Fibroblast of lung (primary cell): Measurements from ENCODE around the gene RASSF7. TPM values are rescaled to one million over a fixed set of nuclear protein-coding genes. Genes with fewer than 3 reads are reported as not detected.

ENCODE experiments used
- DNase-seq, 2 donors: peaks; one replicate each; pipeline versions ENCODE4 v3.0.0 to v3.0.0-alpha.2; 2010; ENCODE audit warnings: low read depth in 2 of 2
- H2AFZ ChIP-seq: 2 replicates; pipeline ENCODE4 v1.5.1; 2012; ENCODE audit warnings: low read length, control low read depth, inconsistent platforms
- H3K27ac ChIP-seq: 2 replicates; pipeline ENCODE4 v1.5.1; 2011; ENCODE audit warnings: low read length, control low read depth; ENCODE audit not compliant: insufficient read depth
- H3K27me3 ChIP-seq: 2 replicates; pipeline ENCODE4 v1.5.1; 2011; ENCODE audit warnings: mild to moderate bottlenecking, low read length; ENCODE audit not compliant: control insufficient read depth, insufficient read depth
- H3K36me3 ChIP-seq: 2 replicates; pipeline ENCODE4 v1.5.1; 2011; ENCODE audit warnings: low read length; ENCODE audit not compliant: control insufficient read depth, insufficient read depth
- H3K4me1 ChIP-seq: 2 replicates; pipeline ENCODE4 v1.5.1; 2011; ENCODE audit warnings: low read length; ENCODE audit not compliant: control insufficient read depth, insufficient read depth; ENCODE audit errors: extremely low read depth
- H3K4me2 ChIP-seq: 2 replicates; pipeline ENCODE4 v1.5.1; 2011; ENCODE audit warnings: low read length, control low read depth; ENCODE audit not compliant: insufficient read depth; ENCODE audit errors: extremely low read depth
- H3K4me3 ChIP-seq, 4 experiments: fragments of 200-600 bp in 1 of 4; sonication (generic) in 1 of 4; replicated peaks in 1 of 4; 2 replicates each; pipeline ENCODE4 v1.5.1; 2011 to 2016; ENCODE audit warnings: low read length in 4 of 4, low read depth in 3 of 4, mild to moderate bottlenecking in 3 of 4, control low read depth in 2 of 4, inconsistent platforms in 1 of 4, mixed read lengths in 1 of 4; ENCODE audit not compliant: insufficient read depth in 1 of 4; ENCODE audit errors: control extremely low read depth in 1 of 4
- H3K79me2 ChIP-seq: 2 replicates; pipeline ENCODE4 v1.5.1; 2012; ENCODE audit warnings: mild to moderate bottlenecking, low read length, inconsistent platforms; ENCODE audit not compliant: control insufficient read depth, insufficient read depth
- H3K9ac ChIP-seq: 2 replicates; pipeline ENCODE4 v1.5.1; 2011; ENCODE audit warnings: mild to moderate bottlenecking, low read length, control low read depth; ENCODE audit not compliant: insufficient read depth
- H3K9me3 ChIP-seq: 2 replicates; pipeline ENCODE4 v1.5.1; 2012; ENCODE audit warnings: low read depth, low read length; ENCODE audit not compliant: control insufficient read depth, insufficient read depth
- H4K20me1 ChIP-seq: 2 replicates; pipeline ENCODE4 v1.5.1; 2011; ENCODE audit warnings: low read length; ENCODE audit not compliant: control insufficient read depth, insufficient read depth; ENCODE audit errors: extremely low read depth
- EZH2 ChIP-seq: IDR thresholded peaks from 2 replicates; pipeline ENCODE4 v1.5.1; 2012; ENCODE audit warnings: low read length, control low read depth, mild to moderate bottlenecking; ENCODE audit errors: missing control alignments
- polyA plus RNA-seq, 2 donors: library from polyadenylated mRNA; depleted of rRNA in 1 of 2; stranded (reverse) in 1 of 2; unstranded in 1 of 2; fragments of >200 nt; gene quantifications; 2 replicates each; pipeline ENCODE4 v1.2.1, GENCODE V29; 2011 to 2012; ENCODE audit warnings: missing spikeins in 1 of 2
- total RNA-seq: library from RNA; depleted of rRNA; stranded (reverse); fragments of >200 nt; gene quantifications from 2 replicates; pipeline ENCODE4 v1.2.1, GENCODE V29; 2014
- TF ChIP-seq, protein P1 (sequence below), 2 donors: IDR thresholded peaks in 1 of 2; conservative IDR thresholded peaks in 1 of 2; 1 replicate in 1 of 2; 2 replicates in 1 of 2; pipeline ENCODE4 v1.5.1; 2011 to 2012; ENCODE audit warnings: low read length in 2 of 2, control low read depth in 1 of 2, inconsistent platforms in 1 of 2, low read depth in 1 of 2, mild to moderate bottlenecking in 1 of 2

The RASSF7 gene
- total and polyA plus RNA-seq, 2 donors (not counting 1 experiment from before 2014, with no cell fraction given): 1.6 to 2.8 TPM

GRCh38 chr11:612961-613300 lies 52.2 kb downstream of the RASSF7 start:
- Histone ChIP-seq H2AFZ (no peak overlapping the region), H3K4me3 (no peak overlapping the region), H3K9me3 (no peaks in the 10 kb centered on the region), H3K36me3 (peaks cover 43% of the 10 kb centered on the region), H4K20me1 (no peaks in the 10 kb centered on the region), H3K27ac (no peak overlapping the region), H3K4me1 (no peaks in the 10 kb centered on the region), H3K9ac (no peak overlapping the region), H3K27me3 (no peaks in the 10 kb centered on the region), H3K4me2 (no peak overlapping the region), H3K79me2 (no peaks in the 10 kb centered on the region)
- TF ChIP-seq EZH2: no peak
- TF ChIP-seq, protein P1, sequence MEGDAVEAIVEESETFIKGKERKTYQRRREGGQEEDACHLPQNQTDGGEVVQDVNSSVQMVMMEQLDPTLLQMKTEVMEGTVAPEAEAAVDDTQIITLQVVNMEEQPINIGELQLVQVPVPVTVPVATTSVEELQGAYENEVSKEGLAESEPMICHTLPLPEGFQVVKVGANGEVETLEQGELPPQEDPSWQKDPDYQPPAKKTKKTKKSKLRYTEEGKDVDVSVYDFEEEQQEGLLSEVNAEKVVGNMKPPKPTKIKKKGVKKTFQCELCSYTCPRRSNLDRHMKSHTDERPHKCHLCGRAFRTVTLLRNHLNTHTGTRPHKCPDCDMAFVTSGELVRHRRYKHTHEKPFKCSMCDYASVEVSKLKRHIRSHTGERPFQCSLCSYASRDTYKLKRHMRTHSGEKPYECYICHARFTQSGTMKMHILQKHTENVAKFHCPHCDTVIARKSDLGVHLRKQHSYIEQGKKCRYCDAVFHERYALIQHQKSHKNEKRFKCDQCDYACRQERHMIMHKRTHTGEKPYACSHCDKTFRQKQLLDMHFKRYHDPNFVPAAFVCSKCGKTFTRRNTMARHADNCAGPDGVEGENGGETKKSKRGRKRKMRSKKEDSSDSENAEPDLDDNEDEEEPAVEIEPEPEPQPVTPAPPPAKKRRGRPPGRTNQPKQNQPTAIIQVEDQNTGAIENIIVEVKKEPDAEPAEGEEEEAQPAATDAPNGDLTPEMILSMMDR (conservative IDR thresholded peaks at IDR 0.05 in 1 of 2, IDR thresholded peaks at IDR 0.05 in 1 of 2; ENCODE audit: low read depth in 1 of 2, low read length in 2 of 2): no peak
- DNase-seq: no peak

DNA sequence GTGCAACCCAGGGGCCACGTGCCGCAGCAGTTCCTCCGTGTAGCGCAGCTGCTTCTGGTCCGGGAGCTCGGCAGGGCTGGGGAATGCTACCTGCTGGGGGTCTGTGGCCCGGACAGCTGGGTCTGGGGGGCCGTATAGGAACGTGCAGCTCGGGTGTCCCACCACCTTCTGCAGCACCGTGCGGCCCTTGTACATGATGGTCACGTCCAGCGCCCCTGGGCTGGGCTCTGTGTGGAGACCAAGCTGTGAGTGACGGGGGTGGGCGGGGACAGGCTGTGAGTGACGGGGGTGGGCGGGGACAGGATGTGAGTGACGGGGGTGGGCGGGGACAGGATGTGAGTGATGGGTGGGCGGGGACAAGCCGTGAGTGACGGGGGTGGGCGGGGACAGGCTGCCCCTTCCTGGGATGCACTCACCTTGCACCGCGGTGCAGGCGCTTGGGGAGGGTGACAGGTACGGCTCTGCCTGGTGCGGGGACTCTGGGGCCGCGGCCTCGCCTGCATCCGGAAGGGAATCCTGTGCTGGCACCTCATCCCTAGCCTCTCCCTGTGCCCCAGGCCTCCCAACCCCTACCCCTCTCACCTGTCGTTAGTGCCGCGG lies 52.7 kb downstream of the RASSF7 start:
- Histone ChIP-seq H3K4me1 (no peaks in the 10 kb centered on the region), H3K9me3 (no peaks in the 10 kb centered on the region), H3K4me2 (no peak overlapping the region), H4K20me1 (no peaks in the 10 kb centered on the region), H3K4me3 (no peak overlapping the region), H3K27ac (peak overlapping the region; percentile 47), H3K36me3 (peaks cover 41% of the 10 kb centered on the region), H2AFZ (no peak overlapping the region), H3K79me2 (no peaks in the 10 kb centered on the region), H3K27me3 (no peaks in the 10 kb centered on the region), H3K9ac (no peak overlapping the region)
- DNase-seq: peak; percentile 37 to 38
- no peak for TF ChIP-seq EZH2
- TF ChIP-seq, protein P1 (conservative IDR thresholded peaks at IDR 0.05 in 1 of 2, IDR thresholded peaks at IDR 0.05 in 1 of 2; ENCODE audit: low read depth in 1 of 2, low read length in 2 of 2): no peak

Other genes with a start within 250 kb of the RASSF7 start
- gene IFITM1, start 246.9 kb upstream of the RASSF7 start, total RNA-seq: 21.1 and 41.6 TPM in 2 replicates
- 54.9 and 93.0 TPM in 2 replicates for gene IFITM1, start 246.9 kb upstream of the RASSF7 start, polyA plus RNA-seq
- 74.1 and 76.0 TPM in 2 replicates for gene IFITM3, start 240.1 kb upstream of the RASSF7 start, total RNA-seq
- gene IFITM3, start 240.1 kb upstream of the RASSF7 start, polyA plus RNA-seq: 482 and 876 TPM in 2 replicates
- gene B4GALNT4, start 191.5 kb upstream of the RASSF7 start, total RNA-seq: 1.5 and 1.8 TPM in 2 replicates
- gene B4GALNT4, start 191.5 kb upstream of the RASSF7 start, polyA plus RNA-seq: 1.4 and 3.8 TPM in 2 replicates
- 0.26 and 0.83 TPM in 2 replicates for gene PKP3, start 166.8 kb upstream of the RASSF7 start, total RNA-seq
- gene PKP3, start 166.8 kb upstream of the RASSF7 start, polyA plus RNA-seq: 0.17 and 0.24 TPM in 2 replicates
- gene SIGIRR, start 146.0 kb upstream of the RASSF7 start, total RNA-seq: 13.4 and 16.7 TPM in 2 replicates
- gene SIGIRR, start 146.0 kb upstream of the RASSF7 start, polyA plus RNA-seq: 8.9 and 10.5 TPM in 2 replicates
- gene ANO9, start 119.0 kb upstream of the RASSF7 start, total RNA-seq: not detected in 2 replicates
- gene ANO9, start 119.0 kb upstream of the RASSF7 start, polyA plus RNA-seq: not detected in 2 replicates
- 31.8 and 36.7 TPM in 2 replicates for gene PTDSS2, start 110.7 kb upstream of the RASSF7 start, total RNA-seq
- 17.4 and 18.1 TPM in 2 replicates for gene PTDSS2, start 110.7 kb upstream of the RASSF7 start, polyA plus RNA-seq
- 502 and 561 TPM in 2 replicates for gene RNH1, start 53.7 kb upstream of the RASSF7 start, total RNA-seq
- 102 and 140 TPM in 2 replicates for gene RNH1, start 53.7 kb upstream of the RASSF7 start, polyA plus RNA-seq
- gene HRAS, start 25.4 kb upstream of the RASSF7 start, total RNA-seq: 46.7 and 58.5 TPM in 2 replicates
- gene HRAS, start 25.4 kb upstream of the RASSF7 start, polyA plus RNA-seq: 51.7 and 69.3 TPM in 2 replicates
- 0.77 and 1.3 TPM in 2 replicates for gene LRRC56, start 23.4 kb upstream of the RASSF7 start, total RNA-seq
- gene LRRC56, start 23.4 kb upstream of the RASSF7 start, polyA plus RNA-seq: 0.26 and 0.28 TPM in 2 replicates
- 0.17 and 0.26 TPM in 2 replicates for gene LMNTD2, start 232 bp upstream of the RASSF7 start, total RNA-seq
- 0.05 and 0.08 TPM in 2 replicates for gene LMNTD2, start 232 bp upstream of the RASSF7 start, polyA plus RNA-seq
- gene PHRF1, start 15.5 kb downstream of the RASSF7 start, total RNA-seq: 16.8 and 18.7 TPM in 2 replicates
- gene PHRF1, start 15.5 kb downstream of the RASSF7 start, polyA plus RNA-seq: 5.9 and 9.7 TPM in 2 replicates
- gene IRF7, start 55.0 kb downstream of the RASSF7 start, total RNA-seq: 9.1 and 11.3 TPM in 2 replicates
- 1.3 and 1.6 TPM in 2 replicates for gene IRF7, start 55.0 kb downstream of the RASSF7 start, polyA plus RNA-seq
- not detected in 2 replicates for gene CDHR5, start 64.0 kb downstream of the RASSF7 start, total RNA-seq
- not detected in 2 replicates for gene CDHR5, start 64.0 kb downstream of the RASSF7 start, polyA plus RNA-seq
- not detected in 2 replicates for gene SCT, start 66.2 kb downstream of the RASSF7 start, total RNA-seq
- not detected in 2 replicates for gene SCT, start 66.2 kb downstream of the RASSF7 start, polyA plus RNA-seq
- 0.17 TPM in 1 of 2 replicates, not detected in the other for gene DRD4, start 76.3 kb downstream of the RASSF7 start, total RNA-seq
- not detected in 2 replicates for gene DRD4, start 76.3 kb downstream of the RASSF7 start, polyA plus RNA-seq
- gene DEAF1, start 134.3 kb downstream of the RASSF7 start, total RNA-seq: 28.2 and 38.3 TPM in 2 replicates
- gene DEAF1, start 134.3 kb downstream of the RASSF7 start, polyA plus RNA-seq: 9.7 and 14.4 TPM in 2 replicates
- gene TMEM80, start 134.8 kb downstream of the RASSF7 start, total RNA-seq: 7.4 and 10.6 TPM in 2 replicates
- 8.0 and 15.3 TPM in 2 replicates for gene TMEM80, start 134.8 kb downstream of the RASSF7 start, polyA plus RNA-seq
- 24.1 and 54.2 TPM in 2 replicates for gene EPS8L2, start 145.3 kb downstream of the RASSF7 start, total RNA-seq
- 17.0 and 18.4 TPM in 2 replicates for gene EPS8L2, start 145.3 kb downstream of the RASSF7 start, polyA plus RNA-seq
- gene TALDO1, start 186.5 kb downstream of the RASSF7 start, total RNA-seq: 99.4 and 150 TPM in 2 replicates
- 136 and 189 TPM in 2 replicates for gene TALDO1, start 186.5 kb downstream of the RASSF7 start, polyA plus RNA-seq
- 19.0 and 20.3 TPM in 2 replicates for gene GATD1, start 216.5 kb downstream of the RASSF7 start, total RNA-seq
- 13.9 and 14.7 TPM in 2 replicates for gene GATD1, start 216.5 kb downstream of the RASSF7 start, polyA plus RNA-seq
- gene CEND1, start 229.1 kb downstream of the RASSF7 start, total RNA-seq: 0.26 and 1.3 TPM in 2 replicates
- 0.25 and 0.71 TPM in 2 replicates for gene CEND1, start 229.1 kb downstream of the RASSF7 start, polyA plus RNA-seq
- 8.0 and 9.9 TPM in 2 replicates for gene SLC25A22, start 237.3 kb downstream of the RASSF7 start, total RNA-seq
- gene SLC25A22, start 237.3 kb downstream of the RASSF7 start, polyA plus RNA-seq: 10.4 and 19.9 TPM in 2 replicates
- gene PIDD1, start 244.3 kb downstream of the RASSF7 start, total RNA-seq: 7.4 and 14.2 TPM in 2 replicates
- 2.2 and 3.8 TPM in 2 replicates for gene PIDD1, start 244.3 kb downstream of the RASSF7 start, polyA plus RNA-seq
- 282 and 294 TPM in 2 replicates for gene RPLP2, start 249.0 kb downstream of the RASSF7 start, total RNA-seq
- 741 and 904 TPM in 2 replicates for gene RPLP2, start 249.0 kb downstream of the RASSF7 start, polyA plus RNA-seq